Esophagus squamous epithelium (tissue), 4 donors: ENCODE results near the gene EZH2.

Source experiments
- POLR2A ChIP-seq, 4 donors: fragments of 450-650 bp; IDR thresholded peaks; one replicate each; pipeline ENCODE4 v1.6.1; 2017; ENCODE audit warnings: antibody characterized with exemption in 4 of 4, mild to moderate bottlenecking in 4 of 4, moderate library complexity in 3 of 4
- TF ChIP-seq, protein P1 (sequence below), 6 experiments: fragments of 450-650 bp in 4 of 6; fragments of 200-600 bp in 2 of 6; sonication (generic) in 2 of 6; IDR thresholded peaks; one replicate each; pipeline ENCODE4 v1.5.1; 2016 to 2019; ENCODE audit warnings: antibody characterized with exemption in 6 of 6, mild to moderate bottlenecking in 4 of 6, moderate library complexity in 4 of 6

DNA sequence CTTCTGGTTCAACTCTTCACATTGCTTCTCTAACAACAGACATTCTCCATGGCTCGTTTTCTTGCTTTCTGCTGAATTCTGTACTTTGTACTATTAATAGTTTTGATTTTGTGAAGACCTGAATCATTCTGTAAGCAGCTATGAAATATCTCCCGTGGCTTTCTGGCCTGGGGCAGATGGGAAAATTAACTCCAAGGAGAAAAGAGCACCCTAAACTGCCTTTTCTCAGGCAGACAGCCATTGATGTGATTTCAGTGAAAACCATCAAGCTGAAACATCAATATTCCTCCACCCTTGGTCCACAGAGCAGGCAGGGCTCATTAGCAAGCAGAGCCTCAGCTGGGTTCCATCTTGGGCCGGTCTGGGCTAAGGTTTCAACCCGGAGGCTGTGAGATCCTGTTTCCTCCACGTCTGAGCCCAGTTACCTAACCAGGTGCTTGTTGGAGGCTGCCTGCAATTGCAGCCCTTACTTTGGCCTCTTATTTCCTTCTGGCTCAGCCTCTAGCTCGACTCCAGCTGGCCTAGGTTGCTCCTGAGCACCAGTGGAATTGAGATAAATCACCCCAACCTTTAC lies 21.1 kb upstream of the EZH2 start:
- no peak for TF ChIP-seq POLR2A (IDR thresholded peaks at IDR 0.05)
- TF ChIP-seq, protein P1, sequence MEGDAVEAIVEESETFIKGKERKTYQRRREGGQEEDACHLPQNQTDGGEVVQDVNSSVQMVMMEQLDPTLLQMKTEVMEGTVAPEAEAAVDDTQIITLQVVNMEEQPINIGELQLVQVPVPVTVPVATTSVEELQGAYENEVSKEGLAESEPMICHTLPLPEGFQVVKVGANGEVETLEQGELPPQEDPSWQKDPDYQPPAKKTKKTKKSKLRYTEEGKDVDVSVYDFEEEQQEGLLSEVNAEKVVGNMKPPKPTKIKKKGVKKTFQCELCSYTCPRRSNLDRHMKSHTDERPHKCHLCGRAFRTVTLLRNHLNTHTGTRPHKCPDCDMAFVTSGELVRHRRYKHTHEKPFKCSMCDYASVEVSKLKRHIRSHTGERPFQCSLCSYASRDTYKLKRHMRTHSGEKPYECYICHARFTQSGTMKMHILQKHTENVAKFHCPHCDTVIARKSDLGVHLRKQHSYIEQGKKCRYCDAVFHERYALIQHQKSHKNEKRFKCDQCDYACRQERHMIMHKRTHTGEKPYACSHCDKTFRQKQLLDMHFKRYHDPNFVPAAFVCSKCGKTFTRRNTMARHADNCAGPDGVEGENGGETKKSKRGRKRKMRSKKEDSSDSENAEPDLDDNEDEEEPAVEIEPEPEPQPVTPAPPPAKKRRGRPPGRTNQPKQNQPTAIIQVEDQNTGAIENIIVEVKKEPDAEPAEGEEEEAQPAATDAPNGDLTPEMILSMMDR (IDR thresholded peaks at IDR 0.05), result no peak
